Panc1 (cell line): ENCODE measurements around the gene ARHGAP31.

Experiments
- CTCF ChIP-seq: fragments of 450-650 bp; IDR thresholded peaks from 2 replicates; pipeline ENCODE4 v1.5.1; 2017; ENCODE audit warnings: mild to moderate bottlenecking
- POLR2AphosphoS5 ChIP-seq: IDR thresholded peaks from 2 replicates; pipeline ENCODE4 v1.6.1; 2012; ENCODE audit warnings: mild to moderate bottlenecking, low read depth, low read length, moderate library complexity
- REST ChIP-seq, 2 experiments: IDR thresholded peaks; 2 replicates each; pipeline ENCODE4 v1.6.1; 2011 to 2012; ENCODE audit warnings: low read depth in 2 of 2, control low read depth in 1 of 2, low read length in 1 of 2, mild to moderate bottlenecking in 1 of 2, moderate library complexity in 1 of 2; ENCODE audit not compliant: insufficient read depth in 1 of 2
- SIN3A ChIP-seq: IDR thresholded peaks from 2 replicates; pipeline ENCODE4 v1.6.1; 2012; ENCODE audit warnings: low read depth, mild to moderate bottlenecking, low read length, moderate library complexity, borderline replicate concordance; ENCODE audit not compliant: insufficient read depth
- TCF7L2 ChIP-seq: IDR thresholded peaks from 2 replicates; pipeline ENCODE4 v1.6.1; 2011; ENCODE audit warnings: mild to moderate bottlenecking, low read depth, low read length, inconsistent platforms

GRCh38 chr3:119326976-119327375 is 32.8 kb downstream of the ARHGAP31 start:
- TF ChIP-seq CTCF (no peak), POLR2AphosphoS5 (no peak), TCF7L2 (no peak), REST (IDR thresholded peaks at IDR 0.05; ENCODE audit: insufficient read depth in 1 of 2, low read depth in 2 of 2, low read length in 1 of 2) (no peak), SIN3A (no peak)
